H9 (cell line): ENCODE measurements around the gene S1PR3. TPM values are rescaled to one million over a fixed set of nuclear protein-coding genes. Genes with fewer than 3 reads are reported as not detected.

Source experiments
- DNase-seq: peaks from one replicate; pipeline ENCODE4 v3.0.0-alpha.2; 2017
- H2AFZ ChIP-seq: one replicate; pipeline ENCODE4 v1.6.1; 2013; ENCODE audit warnings: mild to moderate bottlenecking, low read length, control low read depth, moderate library complexity
- H2AK5ac ChIP-seq: 2 replicates; pipeline ENCODE4 v1.6.1; 2013; ENCODE audit warnings: low read length, control low read depth, mixed read lengths; ENCODE audit not compliant: insufficient read length
- H2BK120ac ChIP-seq: one replicate; pipeline ENCODE4 v1.6.1; 2013; ENCODE audit warnings: low read depth, mild to moderate bottlenecking, low read length, control low read depth, inconsistent platforms; ENCODE audit not compliant: poor library complexity, severe bottlenecking
- H2BK12ac ChIP-seq: 2 replicates; pipeline ENCODE4 v1.6.1; 2013; ENCODE audit warnings: low read length, control low read depth, mixed read lengths, low read depth; ENCODE audit not compliant: insufficient read length
- H2BK15ac ChIP-seq: 2 replicates; pipeline ENCODE4 v1.6.1; 2013; ENCODE audit warnings: low read depth, low read length, control low read depth
- H2BK20ac ChIP-seq: one replicate; pipeline ENCODE4 v1.6.1; 2013; ENCODE audit warnings: low read depth, mild to moderate bottlenecking, low read length, control low read depth, inconsistent platforms; ENCODE audit not compliant: poor library complexity, severe bottlenecking
- H2BK5ac ChIP-seq: 2 replicates; pipeline ENCODE4 v1.6.1; 2013; ENCODE audit warnings: low read length, control low read depth, mixed read lengths; ENCODE audit not compliant: insufficient read length
- H3K14ac ChIP-seq: 2 replicates; pipeline ENCODE4 v1.6.1; 2013; ENCODE audit warnings: low read length, control low read depth; ENCODE audit not compliant: insufficient read depth
- H3K18ac ChIP-seq: 2 replicates; pipeline ENCODE4 v1.6.1; 2013; ENCODE audit warnings: low read depth, mild to moderate bottlenecking, mixed read lengths, low read length, control low read depth; ENCODE audit not compliant: insufficient read length
- H3K23ac ChIP-seq: 2 replicates; pipeline ENCODE4 v1.6.1; 2013; ENCODE audit warnings: low read length, control low read depth, mixed read lengths, low read depth; ENCODE audit not compliant: insufficient read length
- H3K23me2 ChIP-seq: 2 replicates; pipeline ENCODE4 v1.6.1; 2013; ENCODE audit warnings: low read depth, mild to moderate bottlenecking, mixed read lengths, low read length, control low read depth; ENCODE audit not compliant: insufficient read length, poor library complexity, severe bottlenecking
- H3K27ac ChIP-seq: 2 replicates; pipeline ENCODE4 v1.5.1; 2013; ENCODE audit warnings: low read length, control low read depth, mixed read lengths, low read depth; ENCODE audit not compliant: insufficient read length
- H3K27me3 ChIP-seq: 2 replicates; pipeline ENCODE4 v1.6.1; 2013; ENCODE audit warnings: low read length, control low read depth, inconsistent platforms; ENCODE audit not compliant: insufficient read depth
- H3K4ac ChIP-seq: 2 replicates; pipeline ENCODE4 v1.6.1; 2013; ENCODE audit warnings: low read depth, mild to moderate bottlenecking, control low read depth, inconsistent platforms, low read length, moderate library complexity
- H3K4me1 ChIP-seq: 2 replicates; pipeline ENCODE4 v1.6.1; 2013; ENCODE audit warnings: low read length, control low read depth, inconsistent platforms; ENCODE audit not compliant: insufficient read depth
- H3K4me2 ChIP-seq: 2 replicates; pipeline ENCODE4 v1.6.1; 2013; ENCODE audit warnings: low read length, control low read depth, mixed read lengths; ENCODE audit not compliant: insufficient read length, insufficient read depth
- H3K56ac ChIP-seq: 2 replicates; pipeline ENCODE4 v1.6.1; 2013; ENCODE audit warnings: low read depth, mild to moderate bottlenecking, mixed read lengths, low read length, control low read depth; ENCODE audit not compliant: insufficient read length
- H3K79me1 ChIP-seq: 2 replicates; pipeline ENCODE4 v1.6.1; 2013; ENCODE audit warnings: low read depth, mild to moderate bottlenecking, moderate library complexity, low read length, control low read depth, inconsistent platforms; ENCODE audit not compliant: insufficient read depth, poor library complexity, severe bottlenecking
- H3K79me2 ChIP-seq: 2 replicates; pipeline ENCODE4 v1.6.1; 2013; ENCODE audit warnings: low read length, control low read depth, inconsistent platforms; ENCODE audit not compliant: insufficient read depth
- H3K9ac ChIP-seq: 2 replicates; pipeline ENCODE4 v1.6.1; 2013; ENCODE audit warnings: low read length, control low read depth, mixed read lengths; ENCODE audit not compliant: insufficient read length; ENCODE audit errors: extremely low read depth
- H3K9me3 ChIP-seq: one replicate; pipeline ENCODE4 v1.6.1; 2013; ENCODE audit warnings: low read depth, low read length, inconsistent platforms; ENCODE audit not compliant: control insufficient read depth
- H3T11ph ChIP-seq: one replicate; pipeline ENCODE4 v1.6.1; 2013; ENCODE audit warnings: mild to moderate bottlenecking, low read length, control low read depth, inconsistent platforms
- H4K20me1 ChIP-seq: one replicate; pipeline ENCODE4 v1.6.1; 2013; ENCODE audit not compliant: control insufficient read depth, insufficient read length, insufficient read depth
- H4K5ac ChIP-seq: 2 replicates; pipeline ENCODE4 v1.6.1; 2013; ENCODE audit warnings: low read depth, mild to moderate bottlenecking, mixed read lengths, low read length, control low read depth; ENCODE audit not compliant: insufficient read length
- H4K8ac ChIP-seq: replicated peaks from 2 replicates; pipeline ENCODE4 v1.6.1; 2013; ENCODE audit warnings: low read length, control low read depth, mixed read lengths, low read depth; ENCODE audit not compliant: insufficient read length
- H4K91ac ChIP-seq: 2 replicates; pipeline ENCODE4 v1.6.1; 2013; ENCODE audit warnings: low read depth, mild to moderate bottlenecking, moderate library complexity, mixed read lengths, low read length, control low read depth; ENCODE audit not compliant: insufficient read length
- H3K27ac Mint-ChIP-seq, 3 experiments: 2 replicates in 2 of 3; 3 replicates in 1 of 3; pipeline ENCODE4 v1.8.0; 2020 to 2021; ENCODE audit warnings: mixed read lengths in 3 of 3, mild to moderate bottlenecking in 1 of 3, moderate library complexity in 1 of 3
- H3K27me3 Mint-ChIP-seq: 2 replicates; pipeline ENCODE4 v1.8.0; 2021; ENCODE audit warnings: low read depth, mild to moderate bottlenecking, moderate library complexity, mixed read lengths
- H3K36me3 Mint-ChIP-seq, 3 experiments: 2 replicates in 2 of 3; 3 replicates in 1 of 3; pipeline ENCODE4 v1.8.0; 2020 to 2021; ENCODE audit warnings: low read depth in 3 of 3, mixed read lengths in 3 of 3; ENCODE audit not compliant: insufficient read depth in 1 of 3
- H3K4me1 Mint-ChIP-seq, 2 experiments: 2 replicates each; pipeline ENCODE4 v1.8.0; 2020; ENCODE audit warnings: mixed read lengths in 2 of 2
- H3K4me3 Mint-ChIP-seq, 2 experiments: 2 replicates in 1 of 2; 3 replicates in 1 of 2; pipeline ENCODE4 v1.8.0; 2020 to 2021; ENCODE audit warnings: mild to moderate bottlenecking in 2 of 2, mixed read lengths in 2 of 2, moderate library complexity in 1 of 2
- H3K9me3 Mint-ChIP-seq, 2 experiments: 2 replicates in 1 of 2; 3 replicates in 1 of 2; pipeline ENCODE4 v1.8.0; 2020; ENCODE audit warnings: mild to moderate bottlenecking in 2 of 2, mixed read lengths in 2 of 2, moderate library complexity in 1 of 2
- CTCF ChIP-seq: fragments of 200-600 bp; sonication (generic); conservative IDR thresholded peaks from 3 replicates; pipeline ENCODE4 v1.8.0; 2021; ENCODE audit warnings: antibody characterized with exemption, mild to moderate bottlenecking
- WGBS: extraction: QIAGEN DNeasy Blood & Tissue Kit; methylation state at CpG from one replicate; pipeline ENCODE4 v1.1.7; 2013; ENCODE audit warnings: missing lambda C conversion rate, low lambda C conversion rate, mixed read lengths; ENCODE audit not compliant: insufficient read length; ENCODE audit errors: extremely low coverage; 5-methylcytosine and 5-hydroxymethylcytosine counted together
- total RNA-seq: library from RNA; stranded (reverse); gene quantifications from 2 replicates; pipeline ENCODE4 v1.2.1, GENCODE V29; 2021

S1PR3 gene
- total RNA-seq, 1 experiment from 2014 or later, result 3.3 TPM

GRCh38 chr9:88985616-88986015, 5.7 kb upstream of the S1PR3 start:
- H3K27ac ChIP-seq, result no peak overlapping the region
- H3K18ac ChIP-seq, result no peak overlapping the region
- no peak overlapping the region for H4K8ac ChIP-seq
- WGBS, result no CpG with 5 or more reads among the region's 2 CpGs
- no peak overlapping the region for H2AFZ ChIP-seq
- H3K9ac ChIP-seq, result no peak overlapping the region
- Mint-ChIP-seq H3K27ac (no peak overlapping the region), H3K27me3 (peaks cover 11% of the 10 kb centered on the region), H3K9me3 (peaks cover 10 to 13% of the 10 kb centered on the region in 2 experiments), H3K36me3 (peaks cover 4 to 11% (median 4%) of the 10 kb centered on the region in 3 experiments; a peak in 6 of 7 replicates), H3K4me3 (no peak overlapping the region), H3K4me1 (peaks cover 16 to 28% of the 10 kb centered on the region in 2 experiments)
- no peak overlapping the region for H2BK120ac ChIP-seq
- no peaks in the 10 kb centered on the region; the same call in 1 of the 2 replicates for H3K4me1 ChIP-seq
- H3K27me3 ChIP-seq, result 0 out of 2 replicates have a peak, but pooled peaks cover 2% of the 10 kb centered on the region
- no peak overlapping the region for H2BK12ac ChIP-seq
- H3K23me2 ChIP-seq, result peaks cover 7% of the 10 kb centered on the region
- H3K56ac ChIP-seq, result no peak overlapping the region
- no peak overlapping the region for H2BK15ac ChIP-seq
- no peak overlapping the region for H4K5ac ChIP-seq
- H3K9me3 ChIP-seq, result no peaks in the 10 kb centered on the region
- no peak overlapping the region for H2BK5ac ChIP-seq
- no peak overlapping the region for H3T11ph ChIP-seq
- no peak overlapping the region for H3K4ac ChIP-seq
- no peak overlapping the region for H2BK20ac ChIP-seq
- no peak overlapping the region for H4K91ac ChIP-seq
- H2AK5ac ChIP-seq, result no peak overlapping the region
- H3K79me2 ChIP-seq, result no peaks in the 10 kb centered on the region
- no peaks in the 10 kb centered on the region for H3K79me1 ChIP-seq
- no peak overlapping the region for H3K23ac ChIP-seq
- TF ChIP-seq CTCF, result no peak
- no peaks in the 10 kb centered on the region for H4K20me1 ChIP-seq
- no peak overlapping the region for H3K4me2 ChIP-seq
- no peak for DNase-seq
- H3K14ac ChIP-seq, result no peak overlapping the region
